Measurements from ENCODE around the gene OLFML2A.
"Not testable (repeated sequence)": the region's sequence is repeated elsewhere in the genome, so short reads cannot be mapped to it uniquely, and the experiment has no call there.

Gene OLFML2A

DNA sequence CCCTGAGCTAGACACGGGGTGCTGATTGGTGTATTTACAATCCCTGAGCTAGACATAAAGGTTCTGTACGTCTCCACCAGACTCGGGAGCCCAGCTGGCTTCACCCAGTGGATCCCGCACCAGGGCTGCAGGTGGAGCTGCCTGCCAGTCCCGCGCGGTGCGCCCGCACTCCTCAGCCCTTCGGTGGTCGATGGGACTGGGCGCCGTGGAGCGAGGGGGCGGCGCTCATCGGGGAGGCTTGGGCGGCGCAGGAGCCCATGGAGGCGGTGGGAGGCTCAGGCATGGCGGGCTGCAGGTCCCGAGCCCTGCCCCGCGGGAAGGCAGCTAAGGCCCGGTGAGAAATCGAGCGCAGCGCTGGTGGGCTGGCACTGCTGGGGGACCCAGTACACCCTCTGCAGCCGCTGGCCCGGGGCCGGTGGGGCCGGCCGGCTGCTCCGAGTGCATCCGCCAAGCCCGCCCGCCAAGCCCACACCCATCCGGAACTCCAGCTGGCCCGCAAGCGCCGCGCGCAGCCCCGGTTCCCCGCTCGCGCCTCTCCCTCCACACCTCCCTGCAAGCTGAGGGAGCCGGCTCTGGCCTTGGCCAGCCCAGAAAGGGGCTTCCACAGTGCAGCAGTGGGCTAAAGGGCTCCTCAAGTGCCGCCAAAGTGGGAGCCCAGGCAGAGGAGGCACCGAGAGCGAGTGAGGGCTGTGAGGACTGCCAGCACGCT lies 61.8 kb downstream of the OLFML2A start:
- H3K36me3 ChIP-seq (ENCODE audit: insufficient read depth, low read depth, low read length); H3K4me3 ChIP-seq (ENCODE audit: low read length); H3K27me3 ChIP-seq (ENCODE audit: insufficient read depth, low read length); H3K9ac ChIP-seq (ENCODE audit: low read depth, low read length); H3K9me3 ChIP-seq (ENCODE audit: insufficient read depth, low read depth, low read length); H3K27ac ChIP-seq (ENCODE audit: low read length); H3K4me1 ChIP-seq (ENCODE audit: insufficient read depth, low read length): not testable (repeated sequence)

DNA sequence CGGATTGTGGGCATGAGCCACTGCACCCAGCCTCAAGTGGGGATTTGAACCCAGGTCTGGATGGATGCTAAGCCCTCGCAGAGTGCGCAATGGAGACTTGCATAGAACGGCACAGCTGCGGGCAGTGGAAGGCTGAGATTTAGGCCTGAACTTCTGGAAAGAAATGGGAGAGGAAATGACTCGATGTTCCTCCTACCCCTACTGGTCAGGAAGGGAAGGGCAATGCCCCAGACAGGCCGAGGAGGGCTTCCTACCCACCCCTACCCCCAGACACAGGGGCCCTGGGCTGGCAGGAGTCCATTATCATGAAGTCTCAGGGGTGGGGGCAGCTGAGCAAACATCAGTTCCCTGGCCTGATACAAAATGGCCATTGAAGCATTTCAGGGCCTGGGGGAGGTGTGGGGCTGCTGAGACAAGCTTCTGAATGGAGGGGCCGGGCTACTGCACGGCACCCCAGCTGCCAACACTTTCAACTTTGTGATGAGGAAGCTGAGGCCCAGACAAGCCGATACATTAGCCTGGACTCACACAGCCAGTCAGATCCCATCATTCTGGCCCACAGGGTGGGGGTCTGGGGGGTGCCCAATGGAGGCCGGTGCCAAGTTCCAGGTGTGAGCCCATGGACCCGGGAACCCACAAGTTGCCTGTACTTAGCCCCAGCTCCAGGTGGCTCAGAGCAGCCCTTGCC lies 62.8 kb downstream of the OLFML2A start:
- Histone ChIP-seq H3K4me1 (ENCODE audit: insufficient read depth, low read length) (no peaks in the 10 kb centered on the region), H3K9ac (ENCODE audit: low read depth, low read length) (no peak overlapping the region), H3K27me3 (ENCODE audit: insufficient read depth, low read length) (no peaks in the 10 kb centered on the region), H3K27ac (ENCODE audit: low read length) (no peak overlapping the region), H3K9me3 (ENCODE audit: insufficient read depth, low read depth, low read length) (no peaks in the 10 kb centered on the region), H3K36me3 (ENCODE audit: insufficient read depth, low read depth, low read length) (no peaks in the 10 kb centered on the region), H3K4me3 (ENCODE audit: low read length) (no peak overlapping the region)

DNA sequence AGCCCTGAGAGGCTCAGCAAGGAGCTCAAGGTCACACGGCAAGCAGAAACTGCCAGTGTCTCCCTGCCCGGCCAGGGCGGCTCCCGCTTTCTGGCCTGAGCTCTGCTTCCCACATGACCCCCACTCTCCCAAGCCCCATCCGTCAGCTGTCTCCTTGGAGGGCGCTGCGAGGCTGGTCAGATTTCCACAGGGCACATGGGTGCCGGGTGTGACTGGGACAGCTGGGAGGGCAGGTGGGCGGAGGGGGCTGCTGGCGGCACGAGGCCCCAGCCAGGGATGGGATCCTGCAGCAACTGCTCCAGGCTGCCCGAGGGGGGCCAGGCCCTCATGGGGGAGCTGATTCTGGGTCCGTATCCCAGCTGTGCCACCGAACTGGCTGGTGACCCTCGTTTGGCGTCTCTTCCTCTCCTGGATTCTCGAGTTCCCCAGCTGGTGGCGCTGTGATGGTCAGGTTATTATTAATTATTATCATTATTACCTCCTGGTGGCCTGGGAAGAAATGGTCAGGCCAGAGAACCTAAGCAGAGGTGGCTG lies 63.4 kb downstream of the OLFML2A start:
- H3K9me3 ChIP-seq (ENCODE audit: insufficient read depth, low read depth, low read length), result no peaks in the 10 kb centered on the region
- no peak overlapping the region for H3K9ac ChIP-seq (ENCODE audit: low read depth, low read length)
- no peaks in the 10 kb centered on the region for H3K4me1 ChIP-seq (ENCODE audit: insufficient read depth, low read length)
- H3K27me3 ChIP-seq (ENCODE audit: insufficient read depth, low read length), result no peaks in the 10 kb centered on the region
- H3K36me3 ChIP-seq (ENCODE audit: insufficient read depth, low read depth, low read length), result no peaks in the 10 kb centered on the region
- H3K4me3 ChIP-seq (ENCODE audit: low read length), result no peak overlapping the region
- H3K27ac ChIP-seq (ENCODE audit: low read length), result no peak overlapping the region

DNA sequence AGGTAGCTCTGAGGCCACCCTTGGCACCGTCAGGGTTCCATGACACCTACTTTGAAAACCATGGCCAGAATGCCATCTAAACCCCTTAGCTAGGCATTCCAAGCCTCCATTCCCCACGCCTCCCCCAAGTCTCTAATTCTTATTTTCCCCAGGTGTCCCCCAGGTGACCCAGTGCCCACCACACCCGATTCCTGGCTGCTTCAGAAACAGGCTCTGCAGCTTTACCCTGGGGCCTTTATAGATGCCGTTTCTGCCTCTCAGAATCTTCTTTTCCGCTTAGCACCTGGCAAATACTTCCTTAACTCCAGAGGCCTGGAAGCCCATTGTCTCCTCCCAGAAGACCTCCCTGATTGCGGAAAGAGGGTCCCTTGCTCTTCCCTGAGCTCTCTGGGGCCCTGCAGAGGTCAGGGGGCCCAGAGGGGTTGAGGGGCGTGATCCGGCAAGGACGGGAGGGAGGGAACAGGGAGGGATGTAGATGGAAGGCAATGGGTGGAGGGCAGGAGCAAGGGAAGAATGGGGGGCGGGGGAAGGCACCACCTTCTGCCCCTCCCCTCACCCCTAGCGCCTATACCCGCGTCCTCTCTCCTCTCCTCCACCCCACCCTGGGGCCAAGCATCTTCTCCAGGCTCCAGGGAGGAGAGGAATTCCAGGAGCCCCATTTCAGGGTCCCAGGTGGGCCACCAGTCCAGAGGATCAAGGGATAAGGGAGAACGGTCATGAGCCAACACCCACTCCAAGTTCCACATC lies 64.3 kb downstream of the OLFML2A start:
- H3K27me3 ChIP-seq (ENCODE audit: insufficient read depth, low read length), result no peaks in the 10 kb centered on the region
- no peak overlapping the region for H3K4me3 ChIP-seq (ENCODE audit: low read length)
- no peak overlapping the region for H3K27ac ChIP-seq (ENCODE audit: low read length)
- no peaks in the 10 kb centered on the region for H3K36me3 ChIP-seq (ENCODE audit: insufficient read depth, low read depth, low read length)
- H3K9ac ChIP-seq (ENCODE audit: low read depth, low read length), result no peak overlapping the region
- no peaks in the 10 kb centered on the region for H3K4me1 ChIP-seq (ENCODE audit: insufficient read depth, low read length)
- no peaks in the 10 kb centered on the region for H3K9me3 ChIP-seq (ENCODE audit: insufficient read depth, low read depth, low read length)

DNA sequence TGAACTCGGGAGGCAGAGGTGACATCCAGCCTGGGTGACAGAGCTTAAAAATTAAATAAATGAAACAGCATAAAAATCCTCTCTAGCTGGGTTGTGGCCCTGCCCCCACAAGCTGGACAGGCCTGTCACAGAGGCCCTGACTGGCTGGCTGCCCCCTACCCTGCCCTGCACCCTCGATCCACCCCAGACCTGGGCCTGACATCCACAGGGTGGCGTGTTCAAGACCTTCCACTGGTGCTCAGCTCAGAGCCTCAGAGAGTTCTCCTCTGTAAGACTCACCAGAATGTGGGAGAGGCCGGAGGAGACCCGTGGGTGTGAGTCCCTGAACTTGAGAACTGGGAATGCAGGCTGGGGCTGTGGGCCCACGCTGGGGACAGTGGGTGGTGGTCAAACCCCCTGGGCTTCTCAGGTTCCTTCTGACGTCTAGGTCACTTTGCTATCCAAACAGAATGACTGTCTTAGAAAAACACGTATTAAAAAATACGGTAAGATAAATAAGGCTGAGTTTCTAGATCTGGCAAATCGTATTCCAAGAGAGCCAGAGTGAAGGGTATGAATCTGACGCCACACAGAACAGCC lies 66.6 kb downstream of the OLFML2A start:
- no peaks in the 10 kb centered on the region for H3K9me3 ChIP-seq (ENCODE audit: insufficient read depth, low read depth, low read length)
- no peaks in the 10 kb centered on the region for H3K4me1 ChIP-seq (ENCODE audit: insufficient read depth, low read length)
- H3K9ac ChIP-seq (ENCODE audit: low read depth, low read length), result no peak overlapping the region
- no peaks in the 10 kb centered on the region for H3K27me3 ChIP-seq (ENCODE audit: insufficient read depth, low read length)
- H3K4me3 ChIP-seq (ENCODE audit: low read length), result no peak overlapping the region
- H3K36me3 ChIP-seq (ENCODE audit: insufficient read depth, low read depth, low read length), result no peaks in the 10 kb centered on the region
- no peak overlapping the region for H3K27ac ChIP-seq (ENCODE audit: low read length)

DNA sequence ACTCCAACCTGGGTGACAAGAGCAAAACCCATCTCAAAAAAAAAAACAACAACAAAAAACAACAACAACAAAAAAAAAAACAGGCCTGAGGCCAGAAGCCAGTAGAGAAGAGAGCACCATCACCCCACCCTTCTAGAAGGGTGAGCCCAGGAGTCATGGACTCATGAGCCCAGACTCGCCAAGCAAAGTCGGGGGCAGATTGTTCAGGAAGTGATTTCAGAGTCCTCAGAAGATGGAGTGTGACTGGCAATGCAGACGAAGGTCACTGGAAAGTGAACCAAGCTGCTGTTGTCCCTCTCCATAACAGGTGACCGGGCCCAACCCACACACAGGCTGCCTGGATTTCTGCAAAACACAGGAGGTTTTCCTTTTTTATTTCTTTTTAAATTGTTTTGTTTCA lies 67.4 kb downstream of the OLFML2A start:
- H3K9me3 ChIP-seq (ENCODE audit: insufficient read depth, low read depth, low read length), result no peaks in the 10 kb centered on the region
- H3K9ac ChIP-seq (ENCODE audit: low read depth, low read length), result no peak overlapping the region
- H3K27me3 ChIP-seq (ENCODE audit: insufficient read depth, low read length), result no peaks in the 10 kb centered on the region
- no peaks in the 10 kb centered on the region for H3K36me3 ChIP-seq (ENCODE audit: insufficient read depth, low read depth, low read length)
- no peaks in the 10 kb centered on the region for H3K4me1 ChIP-seq (ENCODE audit: insufficient read depth, low read length)
- H3K27ac ChIP-seq (ENCODE audit: low read length), result no peak overlapping the region
- no peak overlapping the region for H3K4me3 ChIP-seq (ENCODE audit: low read length)

GRCh38 chr9:124846467-124846866 lies 69.5 kb downstream of the OLFML2A start:
- not testable (repeated sequence) for H3K4me1 ChIP-seq (ENCODE audit: insufficient read depth, low read length); H3K9ac ChIP-seq (ENCODE audit: low read depth, low read length); H3K27me3 ChIP-seq (ENCODE audit: insufficient read depth, low read length); H3K27ac ChIP-seq (ENCODE audit: low read length); H3K9me3 ChIP-seq (ENCODE audit: insufficient read depth, low read depth, low read length); H3K36me3 ChIP-seq (ENCODE audit: insufficient read depth, low read depth, low read length); H3K4me3 ChIP-seq (ENCODE audit: low read length)

DNA sequence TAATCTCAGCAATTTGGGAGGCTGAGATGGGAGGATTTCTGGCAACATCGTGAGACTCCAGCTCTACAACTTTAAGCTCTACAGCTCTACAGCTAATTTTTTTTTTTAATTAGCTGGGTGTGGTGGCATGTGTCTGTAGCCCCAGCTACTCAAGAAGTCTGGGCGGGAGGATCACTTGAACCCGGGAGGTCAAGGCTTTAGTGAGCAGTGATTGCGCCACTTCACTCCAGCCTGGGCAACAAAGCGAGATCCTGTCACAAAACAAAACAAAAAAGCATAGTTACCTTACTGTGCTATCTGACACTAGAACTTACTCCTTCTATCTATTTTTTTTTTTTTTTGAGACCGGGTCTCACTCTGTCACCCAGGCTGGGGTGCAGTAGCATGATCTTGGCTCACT lies 70.0 kb downstream of the OLFML2A start:
- Histone ChIP-seq H3K4me3 (ENCODE audit: low read length) (no peak overlapping the region), H3K27me3 (ENCODE audit: insufficient read depth, low read length) (no peaks in the 10 kb centered on the region), H3K27ac (ENCODE audit: low read length) (no peak overlapping the region), H3K4me1 (ENCODE audit: insufficient read depth, low read length) (no peaks in the 10 kb centered on the region), H3K9ac (ENCODE audit: low read depth, low read length) (no peak overlapping the region), H3K36me3 (ENCODE audit: insufficient read depth, low read depth, low read length) (no peaks in the 10 kb centered on the region), H3K9me3 (ENCODE audit: insufficient read depth, low read depth, low read length) (no peaks in the 10 kb centered on the region)

- H3K27ac ChIP-seq (ENCODE audit: low read length), result no peak overlapping the region
- no peaks in the 10 kb centered on the region for H3K9me3 ChIP-seq (ENCODE audit: insufficient read depth, low read depth, low read length)
- no peak overlapping the region for H3K9ac ChIP-seq (ENCODE audit: low read depth, low read length)
- H3K4me3 ChIP-seq (ENCODE audit: low read length), result no peak overlapping the region
- no peaks in the 10 kb centered on the region; the same call in 1 of the 2 replicates for H3K4me1 ChIP-seq (ENCODE audit: insufficient read depth, low read length)
- no peaks in the 10 kb centered on the region for H3K36me3 ChIP-seq (ENCODE audit: insufficient read depth, low read depth, low read length)
- no peaks in the 10 kb centered on the region for H3K27me3 ChIP-seq (ENCODE audit: insufficient read depth, low read length)
Observed at GRCh38 chr9:124849801-124850200, 72.9 kb downstream of the OLFML2A start.

DNA sequence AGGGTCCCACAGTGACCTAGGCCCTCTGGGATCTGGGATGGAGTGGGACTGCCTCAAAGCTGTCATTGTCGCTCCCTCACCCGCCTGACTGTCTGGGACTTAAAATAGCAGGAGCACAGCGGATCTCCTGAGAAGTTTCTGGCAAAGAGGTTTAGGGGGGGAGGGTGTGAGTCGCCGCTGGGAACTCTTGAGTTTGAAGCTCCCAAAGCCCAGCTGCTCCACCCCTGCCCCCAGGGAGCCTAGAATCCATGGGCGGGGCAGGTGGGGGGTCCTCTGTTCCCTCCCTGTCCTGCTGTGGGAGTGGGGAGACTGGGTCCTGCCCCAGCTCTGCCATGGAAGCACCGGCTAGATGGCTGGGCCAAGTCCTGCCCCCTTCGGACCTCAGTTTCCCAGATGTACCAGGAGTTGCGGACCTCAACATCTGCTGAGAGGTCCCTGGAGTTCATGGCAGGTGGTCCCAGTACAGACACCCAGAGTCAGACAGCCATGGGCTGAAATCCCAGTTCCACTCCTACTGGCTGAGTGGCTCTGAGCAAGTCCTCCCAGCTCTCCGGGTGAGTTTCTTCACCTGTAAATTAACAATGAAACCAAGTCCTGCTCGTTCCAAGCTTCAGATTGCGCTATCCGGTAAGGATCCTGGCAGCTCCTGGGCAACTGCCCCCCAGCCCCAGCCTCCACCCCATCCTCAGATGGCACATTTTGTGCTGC lies 75.3 kb downstream of the OLFML2A start:
- no peak overlapping the region for H3K27ac ChIP-seq (ENCODE audit: low read length)
- no peaks in the 10 kb centered on the region; the same call in 1 of the 2 replicates for H3K4me1 ChIP-seq (ENCODE audit: insufficient read depth, low read length)
- no peak overlapping the region; the same call in 1 of the 2 replicates for H3K9ac ChIP-seq (ENCODE audit: low read depth, low read length)
- peak overlapping the region; percentile 57; the same call in 1 of the 2 replicates for H3K4me3 ChIP-seq (ENCODE audit: low read length)
- H3K9me3 ChIP-seq (ENCODE audit: insufficient read depth, low read depth, low read length), result no peaks in the 10 kb centered on the region
- peaks cover 7% of the 10 kb centered on the region for H3K36me3 ChIP-seq (ENCODE audit: insufficient read depth, low read depth, low read length)
- no peaks in the 10 kb centered on the region for H3K27me3 ChIP-seq (ENCODE audit: insufficient read depth, low read length)
